ENCODE data around the gene PPFIA2.

DNA sequence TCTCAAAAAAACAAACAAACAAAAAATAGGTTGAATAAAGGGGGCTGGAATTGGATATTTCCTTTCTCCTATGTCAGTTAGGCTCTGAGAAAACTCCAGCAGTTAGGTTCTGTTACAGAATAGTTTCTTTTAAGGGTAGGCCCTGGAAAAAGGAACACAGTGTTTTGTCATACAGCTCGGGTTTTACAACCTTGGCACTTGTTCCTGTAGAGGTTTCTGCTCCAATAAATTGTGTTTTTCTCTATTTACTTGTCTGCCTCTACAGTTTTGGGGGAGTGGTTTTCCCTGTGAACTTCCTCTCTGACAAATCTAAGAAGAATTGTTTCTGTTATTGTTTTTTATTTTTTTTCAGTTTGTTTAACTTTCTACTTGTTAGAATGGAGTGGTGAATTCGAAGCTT lies 513.7 kb downstream of the PPFIA2 start:
- TF ChIP-seq, protein P1, sequence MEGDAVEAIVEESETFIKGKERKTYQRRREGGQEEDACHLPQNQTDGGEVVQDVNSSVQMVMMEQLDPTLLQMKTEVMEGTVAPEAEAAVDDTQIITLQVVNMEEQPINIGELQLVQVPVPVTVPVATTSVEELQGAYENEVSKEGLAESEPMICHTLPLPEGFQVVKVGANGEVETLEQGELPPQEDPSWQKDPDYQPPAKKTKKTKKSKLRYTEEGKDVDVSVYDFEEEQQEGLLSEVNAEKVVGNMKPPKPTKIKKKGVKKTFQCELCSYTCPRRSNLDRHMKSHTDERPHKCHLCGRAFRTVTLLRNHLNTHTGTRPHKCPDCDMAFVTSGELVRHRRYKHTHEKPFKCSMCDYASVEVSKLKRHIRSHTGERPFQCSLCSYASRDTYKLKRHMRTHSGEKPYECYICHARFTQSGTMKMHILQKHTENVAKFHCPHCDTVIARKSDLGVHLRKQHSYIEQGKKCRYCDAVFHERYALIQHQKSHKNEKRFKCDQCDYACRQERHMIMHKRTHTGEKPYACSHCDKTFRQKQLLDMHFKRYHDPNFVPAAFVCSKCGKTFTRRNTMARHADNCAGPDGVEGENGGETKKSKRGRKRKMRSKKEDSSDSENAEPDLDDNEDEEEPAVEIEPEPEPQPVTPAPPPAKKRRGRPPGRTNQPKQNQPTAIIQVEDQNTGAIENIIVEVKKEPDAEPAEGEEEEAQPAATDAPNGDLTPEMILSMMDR (IDR thresholded peaks at IDR 0.05; ENCODE audit: insufficient read depth, low read depth, low read length) = no peak
- TF ChIP-seq EZH2 (IDR thresholded peaks at IDR 0.05; ENCODE audit: insufficient read depth, low read length) = no peak

Measured in astrocyte (in vitro differentiated cells and primary cell).